ENCODE measurements around the gene PRKACA.

Gene PRKACA

DNA sequence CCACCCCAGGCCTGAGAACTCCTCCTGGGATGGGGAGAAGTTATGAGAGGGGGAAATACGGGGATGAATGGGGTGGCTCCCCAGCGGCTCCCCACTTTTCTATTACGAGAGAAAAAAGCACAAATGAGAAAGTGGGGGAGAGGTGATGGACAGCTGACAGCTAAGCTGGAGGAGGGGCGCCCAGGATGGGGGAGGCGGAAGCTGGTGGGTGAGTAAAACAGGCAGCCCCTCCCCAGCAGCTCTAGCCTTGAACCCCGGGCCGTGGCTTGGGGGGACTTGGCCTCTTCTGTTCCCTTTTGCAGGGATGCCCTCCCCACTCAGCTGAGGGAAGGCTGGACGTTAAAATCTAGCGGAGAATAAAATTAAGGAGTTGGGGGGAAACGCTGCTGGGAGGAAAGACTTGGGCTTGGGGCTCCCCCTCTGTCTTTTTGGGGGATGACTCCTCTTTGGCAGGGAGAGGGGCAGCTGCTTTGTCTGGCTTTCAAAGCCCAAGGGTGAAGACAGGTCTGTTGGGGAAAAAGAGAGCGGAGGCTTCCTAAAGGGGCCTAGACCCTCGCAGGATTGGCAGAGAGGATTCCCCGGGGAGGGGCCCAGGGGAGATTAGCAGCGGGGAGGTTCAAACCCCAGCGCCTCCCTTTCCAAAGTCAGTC lies 25.6 kb downstream of the PRKACA start:
- DNase-seq = no peak

DNA sequence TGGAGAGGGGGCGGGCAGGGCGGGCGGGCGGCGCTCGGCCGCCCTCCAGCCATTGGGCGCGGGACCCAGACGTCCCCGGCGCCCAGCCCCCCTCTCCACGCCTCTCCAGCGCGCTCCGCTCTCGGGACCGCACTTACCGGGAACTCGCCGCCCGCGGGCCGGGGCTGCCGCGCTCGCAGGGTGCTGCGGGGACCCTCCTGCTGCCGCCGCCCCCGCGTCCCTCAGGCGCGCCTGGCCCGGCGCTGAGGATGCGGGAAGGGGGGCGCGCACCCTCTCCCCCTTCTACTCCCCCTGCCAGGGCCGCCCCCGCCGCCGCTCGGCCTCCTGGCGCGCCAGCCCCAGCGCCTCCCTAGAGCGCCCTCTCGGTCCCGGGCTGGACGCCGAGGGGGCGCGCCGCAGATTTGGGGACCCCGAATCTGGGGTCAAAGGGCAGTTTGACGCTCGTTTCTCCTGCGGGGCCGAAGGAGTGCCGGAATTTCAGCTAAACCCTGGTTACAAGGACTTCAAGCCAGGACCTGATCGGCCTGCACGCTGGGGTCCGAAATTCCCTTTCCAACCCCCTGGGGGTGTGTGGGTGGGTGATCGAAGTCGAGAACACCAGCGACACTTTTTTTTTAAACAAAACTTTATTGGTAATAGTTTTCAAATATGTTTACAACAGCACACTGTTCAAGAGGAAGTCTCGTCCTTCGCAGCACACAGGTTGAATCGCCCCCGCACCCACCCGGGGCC lies 26.3 kb downstream of the PRKACA start:
- no peak for DNase-seq

DNA sequence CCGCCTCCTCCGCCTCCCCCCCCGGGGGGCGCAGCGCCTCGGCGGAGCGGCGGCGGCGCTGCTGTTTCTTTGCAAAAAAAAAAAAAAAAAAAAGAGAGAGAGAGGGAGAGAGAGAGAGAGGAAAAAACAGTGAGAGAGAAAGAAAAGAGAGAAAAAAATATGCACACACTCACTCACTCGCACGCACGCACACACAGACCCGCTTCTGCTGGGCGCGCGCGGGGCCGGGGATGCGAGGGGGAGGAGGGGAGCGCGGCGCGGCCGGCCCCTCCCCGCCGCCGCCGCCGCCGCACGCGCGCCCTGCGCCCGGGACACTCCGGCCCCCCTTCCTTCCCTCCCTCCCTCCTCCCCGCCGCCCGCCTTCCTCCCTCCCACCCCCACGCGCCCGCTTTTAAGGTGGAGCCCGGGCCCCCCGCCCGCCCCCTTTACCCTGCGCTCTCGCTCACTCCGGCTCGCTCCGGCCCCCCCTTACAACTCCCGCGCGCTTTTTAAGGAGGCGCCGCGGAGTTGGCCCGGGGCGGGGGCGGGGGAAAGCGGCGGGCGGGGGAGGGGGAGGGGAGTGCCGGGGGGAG lies 27.0 kb downstream of the PRKACA start, which contains the start of gene SAMD1:
Gene SAMD1 (minus strand): TSS at position 243 of the 572 bp plus-strand sequence.
- peak; percentile 79 for DNase-seq

DNA sequence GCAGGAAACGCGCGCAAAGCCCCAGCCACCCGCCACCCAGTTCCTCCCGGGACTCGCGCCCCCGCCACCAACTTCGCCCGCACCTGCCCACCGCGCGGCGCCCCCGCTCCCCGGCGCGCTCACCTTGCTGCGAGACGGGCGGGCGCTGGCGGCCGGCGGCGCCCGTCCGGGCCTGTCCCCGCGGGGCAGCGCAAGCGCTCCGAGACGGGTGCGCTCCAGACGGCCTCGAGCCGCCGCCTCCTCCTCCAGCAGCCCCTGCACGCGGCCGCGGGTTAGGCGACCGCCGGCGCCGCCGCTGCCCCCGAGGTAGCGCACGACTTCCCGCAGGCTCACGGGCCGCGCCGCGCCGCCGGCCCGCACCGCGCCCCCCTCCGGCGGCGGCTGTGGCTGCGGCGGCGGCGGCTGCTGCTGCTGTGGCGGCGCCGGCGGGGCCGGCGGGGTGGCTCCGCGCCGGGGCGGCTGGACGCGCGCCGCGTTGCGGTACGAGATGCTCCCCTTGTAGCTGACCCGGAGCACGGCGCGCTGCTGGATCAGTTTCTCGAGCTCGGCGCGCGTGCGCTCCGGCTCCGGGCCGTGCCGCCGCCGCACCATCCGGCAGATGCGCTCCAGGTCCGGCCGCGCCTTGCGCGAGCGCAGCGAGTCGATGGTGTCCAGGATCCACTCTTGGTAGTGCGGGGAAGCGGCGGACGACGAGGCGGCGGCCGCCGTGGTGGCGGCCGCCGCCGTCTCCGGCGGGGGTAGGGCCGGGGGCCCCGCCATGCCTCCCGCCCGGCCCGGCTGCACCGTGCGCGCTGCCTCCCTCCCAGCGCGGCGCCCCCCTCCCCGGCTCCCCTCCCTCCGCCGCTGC lies 27.7 kb downstream of the PRKACA start:
- DNase-seq = no peak

DNA sequence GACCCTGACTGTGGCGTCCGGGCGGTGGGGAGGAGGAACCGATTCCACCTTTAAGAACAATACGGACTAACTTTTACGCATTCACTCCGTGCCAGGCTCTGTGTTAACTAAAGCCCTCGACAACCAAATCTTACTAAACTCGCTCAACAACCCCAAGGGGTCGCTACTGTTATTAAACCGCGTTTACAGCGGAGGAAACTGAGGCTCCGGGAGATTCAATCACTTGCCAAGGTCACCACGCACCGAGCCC lies 28.2 kb downstream of the PRKACA start:
- no peak for DNase-seq

DNA sequence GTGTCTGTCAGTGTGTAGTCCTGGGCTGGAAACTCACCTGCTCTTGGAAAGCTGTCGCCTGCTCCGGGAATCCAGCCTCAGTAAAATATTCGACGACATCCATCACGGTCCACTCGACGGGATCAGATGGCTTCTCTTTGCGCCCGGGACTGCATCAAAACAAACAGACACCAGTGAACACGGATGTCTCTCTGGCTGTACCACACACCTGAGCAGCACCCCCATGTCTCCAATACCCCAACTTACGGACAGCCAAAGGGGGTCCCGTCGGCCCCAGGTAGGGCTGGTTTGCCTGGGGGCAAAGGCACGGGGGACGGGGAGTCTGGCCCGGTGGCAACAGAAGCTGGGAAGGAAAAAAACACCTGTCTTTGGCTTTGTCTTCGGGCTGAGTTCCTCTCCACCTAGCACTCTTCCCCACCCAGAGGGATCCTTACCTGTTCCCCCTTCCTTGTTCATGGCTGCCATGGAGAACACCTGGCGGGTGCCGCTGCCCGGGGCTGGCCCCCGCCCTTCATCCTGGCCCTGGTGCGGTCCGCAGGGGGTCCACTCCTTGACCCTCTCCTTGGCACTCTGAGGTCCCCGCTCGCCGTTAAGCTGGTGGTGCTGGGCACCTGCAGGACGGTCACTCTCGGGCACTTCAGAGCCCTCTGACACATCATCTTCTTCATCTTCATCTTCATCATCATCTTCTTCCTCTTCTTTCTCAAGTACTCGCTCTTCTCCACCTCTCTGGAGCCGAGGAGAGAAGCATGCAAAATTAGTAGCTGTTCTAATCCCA lies 28.7 kb downstream of the PRKACA start:
- no peak for DNase-seq

DNA sequence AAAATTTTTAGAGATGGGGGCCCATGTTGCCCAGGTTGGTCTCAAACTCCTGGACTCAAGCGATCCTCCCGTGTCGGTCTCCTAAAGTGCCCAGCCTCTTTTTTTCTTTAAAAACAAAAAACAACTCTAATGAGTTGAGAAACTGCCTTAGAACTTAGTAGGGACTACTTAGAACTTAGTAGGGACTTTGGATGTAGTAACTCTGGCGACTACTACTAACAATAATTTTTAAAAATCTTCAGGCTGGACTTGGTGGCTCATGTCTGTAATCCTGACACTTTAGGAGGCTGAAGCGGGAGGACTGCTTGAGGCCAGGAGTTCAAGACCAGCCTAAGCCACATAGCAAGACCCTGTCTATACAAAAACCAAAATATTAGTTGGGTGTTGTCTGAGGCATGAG lies 31.5 kb downstream of the PRKACA start:
- no peak for DNase-seq

DNA sequence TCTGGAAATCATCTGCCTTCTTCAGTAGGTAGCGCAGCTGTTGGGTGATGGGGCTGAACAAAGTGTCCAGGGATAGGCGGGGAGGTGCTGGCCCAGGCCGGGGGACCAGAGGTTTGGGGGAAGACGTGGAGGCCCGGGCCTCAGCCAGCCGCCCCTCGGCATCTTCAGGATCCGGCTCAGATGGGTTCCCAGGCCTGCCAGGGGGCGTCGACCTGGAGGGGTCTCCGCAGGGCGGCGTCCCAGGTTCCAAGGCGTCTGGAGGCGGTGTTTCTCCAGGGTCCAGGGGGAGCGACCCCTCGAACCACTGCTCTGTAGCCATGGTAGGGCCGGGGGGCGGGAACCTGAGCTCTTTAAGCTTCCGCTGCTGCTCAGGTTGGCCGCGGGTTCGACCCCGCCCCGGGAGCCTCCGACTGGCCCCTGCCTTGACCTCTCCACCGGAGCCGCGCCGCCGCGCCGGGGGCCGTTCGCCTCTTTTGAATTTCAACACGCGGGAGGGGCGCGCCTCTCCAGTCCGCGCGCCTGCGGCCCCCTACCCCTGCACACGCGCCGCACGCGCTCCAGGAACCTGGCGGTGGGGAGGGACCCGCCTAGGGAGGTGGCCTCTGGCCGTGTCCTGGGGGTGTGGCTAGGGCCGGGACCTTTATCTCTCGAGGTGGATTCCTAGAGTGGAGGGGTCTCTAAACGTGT lies 32.1 kb downstream of the PRKACA start, which contains the start of gene C19orf67:
Gene C19orf67 (minus strand): TSS at position 475 of the 687 bp plus-strand sequence. CDS start 156 bp downstream, at position 319.
- DNase-seq = no peak

DNA sequence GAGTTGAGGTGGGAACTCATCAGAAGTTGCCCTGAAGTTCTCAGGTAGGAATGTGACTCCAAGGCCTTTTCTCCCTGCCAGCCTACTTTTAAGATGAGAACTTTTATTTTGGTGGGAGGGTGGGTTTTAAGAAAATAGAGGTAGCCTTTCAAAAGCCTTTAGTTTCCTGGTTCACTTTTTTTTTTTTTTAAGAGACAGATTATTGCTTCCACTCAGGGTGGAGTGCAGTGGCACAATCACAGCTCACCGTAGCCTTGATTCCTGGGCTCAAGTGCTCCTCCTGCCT lies 34.9 kb downstream of the PRKACA start:
- no peak for DNase-seq

DNA sequence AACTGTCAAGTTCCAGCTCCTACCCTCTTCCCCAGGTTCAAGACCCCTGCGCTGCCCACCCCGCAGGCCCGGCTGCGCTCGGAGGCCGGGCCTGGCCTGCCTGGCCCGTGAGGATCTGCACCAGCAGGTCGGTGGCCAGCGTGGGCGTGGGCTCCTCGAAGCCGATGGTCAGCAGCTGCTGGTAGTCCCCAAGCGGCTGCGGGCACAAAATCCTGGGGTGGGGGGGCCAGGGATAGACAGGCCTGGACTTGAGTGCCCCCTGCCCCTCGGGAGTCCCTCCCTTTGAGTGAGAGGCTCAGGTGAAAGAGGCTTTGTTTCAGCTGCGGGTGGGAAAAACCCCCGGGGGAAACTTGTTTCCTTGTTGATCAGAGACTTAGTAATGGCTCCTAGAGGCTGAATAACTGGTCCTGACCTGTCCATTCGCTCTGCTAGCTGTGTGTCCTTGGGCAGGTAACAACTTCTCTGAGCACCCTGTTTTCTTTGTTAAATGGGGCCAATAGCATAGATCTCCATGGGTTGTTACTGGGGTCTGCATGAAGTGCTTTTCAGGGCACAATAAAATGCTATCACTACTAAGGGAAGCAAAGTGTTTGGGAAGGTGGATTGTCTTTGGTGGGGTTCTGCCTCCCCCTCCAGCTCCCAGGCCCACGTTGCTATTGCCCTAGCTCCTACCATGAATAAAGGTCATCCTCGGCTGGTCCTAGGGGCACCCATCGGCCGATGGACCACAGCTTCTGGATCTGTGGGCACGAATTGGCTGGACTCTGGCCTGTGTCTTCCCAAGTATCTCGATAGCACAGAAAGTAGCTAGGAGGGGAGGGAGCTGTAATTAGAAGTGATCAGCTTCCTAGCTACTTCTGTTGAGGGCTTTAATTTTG lies 35.5 kb downstream of the PRKACA start:
- DNase-seq = no peak

DNA sequence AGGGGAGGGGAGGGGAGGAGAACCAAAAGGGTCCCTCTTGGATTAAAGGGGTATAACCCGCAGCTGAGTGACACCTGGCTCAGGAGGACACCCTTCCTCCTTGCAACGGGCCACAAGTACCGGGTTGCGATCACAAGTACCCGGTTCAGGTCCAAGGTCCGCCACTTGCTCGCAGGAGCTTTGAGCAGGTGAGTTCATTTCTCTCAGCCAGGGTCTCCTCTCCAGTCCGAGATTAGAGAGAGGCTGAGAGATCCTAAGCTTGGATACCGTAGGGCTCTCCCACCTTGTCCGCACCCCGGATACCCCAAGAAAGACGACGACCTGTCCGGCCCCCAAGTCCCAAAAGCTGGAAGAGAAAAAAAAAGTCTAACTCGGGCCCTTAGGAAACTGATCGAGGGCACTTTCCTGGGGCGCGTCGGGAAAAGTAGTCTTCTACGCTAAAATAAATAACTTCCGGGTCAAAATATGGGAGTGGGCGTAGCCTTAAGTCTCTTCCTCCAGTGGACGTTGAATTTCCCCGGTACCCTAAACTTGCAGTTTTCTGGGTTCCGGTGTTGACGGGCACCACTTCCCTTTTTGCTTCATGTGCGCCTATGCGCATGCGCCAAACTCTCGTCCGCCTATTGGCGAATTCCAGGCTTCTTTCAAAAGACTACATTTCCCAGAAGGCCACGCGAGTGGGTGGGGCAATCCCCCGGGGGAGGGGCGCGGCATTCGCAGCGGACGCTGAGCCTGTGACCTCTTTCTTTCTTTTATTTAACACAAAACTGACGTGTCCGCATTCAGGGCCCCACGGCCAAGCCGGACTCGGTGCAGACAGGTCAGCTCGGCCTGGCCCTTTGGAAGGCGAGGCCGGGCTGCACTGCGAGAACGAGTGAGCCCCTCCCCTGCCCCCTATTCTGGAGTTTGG lies 36.4 kb downstream of the PRKACA start:
- peak; percentile 98 for DNase-seq

DNA sequence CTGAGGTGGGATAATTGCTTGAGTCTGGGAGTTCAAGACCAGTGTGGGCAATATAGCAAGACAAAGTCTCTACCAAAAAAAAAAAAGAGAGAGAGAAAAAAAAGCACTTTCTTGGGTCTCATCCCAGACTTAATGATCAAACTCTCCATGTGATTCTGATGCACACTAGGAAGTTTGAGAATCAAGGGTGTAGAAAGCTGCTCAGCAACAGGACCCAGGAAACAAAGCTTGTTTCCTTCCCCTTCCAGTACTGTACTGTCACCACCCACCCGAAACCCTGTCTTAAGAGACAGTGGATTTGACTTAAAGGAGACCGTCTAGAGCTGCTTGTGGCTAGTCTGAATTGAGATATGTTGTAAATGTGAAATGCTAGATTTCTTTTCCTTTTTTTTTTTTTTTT lies 39.2 kb downstream of the PRKACA start:
- no peak for DNase-seq

DNA sequence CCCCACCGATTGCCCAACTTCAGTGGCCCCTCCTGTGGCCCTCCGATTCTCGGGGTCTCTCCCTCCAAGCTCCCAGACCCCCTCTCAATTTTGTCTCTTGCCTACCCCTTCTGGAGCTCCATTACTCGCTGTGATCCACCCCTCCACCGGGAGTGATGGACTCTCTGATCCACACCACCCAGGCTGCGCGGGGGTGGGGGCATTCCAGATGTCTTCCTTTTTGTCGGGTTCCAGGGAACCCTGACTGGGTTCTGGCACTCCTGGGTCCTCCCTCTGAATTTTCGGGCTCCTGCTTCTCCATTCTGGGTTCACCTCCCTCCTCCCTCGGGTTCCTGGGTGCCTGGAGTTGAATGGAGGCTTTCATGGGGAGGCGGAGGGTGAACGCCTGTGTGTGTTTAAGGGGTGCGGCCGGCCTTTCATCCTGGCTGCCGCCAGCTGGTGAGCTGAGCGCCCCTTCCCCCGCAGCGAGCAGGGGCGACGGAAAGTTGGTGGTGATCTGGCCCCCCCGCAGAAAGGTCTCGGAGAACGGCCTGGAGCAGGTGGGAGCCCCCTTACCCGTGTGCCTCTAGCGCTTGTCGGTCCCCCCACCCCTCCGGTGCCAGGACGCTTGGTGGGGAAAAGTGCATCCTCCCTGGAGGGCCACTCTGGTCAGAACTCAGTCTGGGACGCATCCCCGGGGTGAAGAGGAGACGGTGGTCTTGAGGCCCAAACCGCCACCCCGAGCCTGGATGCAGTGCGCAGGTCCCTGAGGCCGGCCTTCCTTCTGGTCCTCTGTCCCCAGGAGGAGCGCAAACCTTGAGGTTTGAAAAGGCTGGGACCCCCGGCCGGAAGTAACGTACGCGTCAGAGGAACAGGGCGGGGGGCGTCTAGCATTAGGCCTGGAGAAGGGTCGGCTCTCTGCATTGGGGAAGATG lies 43.4 kb downstream of the PRKACA start:
- no peak for DNase-seq

DNA sequence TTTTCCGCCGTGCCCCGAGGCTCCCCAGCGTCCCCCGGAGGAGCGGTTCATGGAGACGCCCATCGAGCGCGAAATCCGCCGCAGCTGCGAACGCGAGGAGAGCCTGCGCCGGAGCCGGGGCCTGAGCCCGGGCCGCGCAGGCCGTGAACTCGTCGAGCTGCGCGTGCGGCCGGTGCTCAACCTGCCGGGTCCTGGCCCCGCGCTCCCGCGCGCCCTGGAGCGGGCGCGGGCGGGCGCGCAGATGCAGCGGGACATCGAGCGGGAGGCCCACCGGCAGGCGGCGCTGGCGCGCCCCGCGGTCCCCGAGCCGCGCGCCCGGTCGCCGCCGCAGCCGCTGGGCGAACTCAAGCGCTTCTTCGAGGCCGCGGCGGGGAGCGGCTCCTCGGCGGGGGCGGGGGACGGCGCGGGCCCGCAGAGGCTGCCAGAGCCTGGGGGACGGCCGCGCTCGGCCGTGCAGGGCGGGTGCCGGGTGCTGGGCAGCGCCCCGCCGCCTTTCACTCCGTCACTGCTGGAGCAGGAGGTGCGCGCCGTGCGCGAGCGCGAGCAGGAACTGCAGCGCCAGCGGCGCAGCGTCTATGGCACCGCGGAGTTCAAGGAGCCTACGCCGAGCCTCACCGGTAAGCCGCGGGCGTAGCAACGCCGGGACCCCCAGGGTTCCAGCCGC lies 44.2 kb downstream of the PRKACA start:
- peak; percentile 76 for DNase-seq

DNA sequence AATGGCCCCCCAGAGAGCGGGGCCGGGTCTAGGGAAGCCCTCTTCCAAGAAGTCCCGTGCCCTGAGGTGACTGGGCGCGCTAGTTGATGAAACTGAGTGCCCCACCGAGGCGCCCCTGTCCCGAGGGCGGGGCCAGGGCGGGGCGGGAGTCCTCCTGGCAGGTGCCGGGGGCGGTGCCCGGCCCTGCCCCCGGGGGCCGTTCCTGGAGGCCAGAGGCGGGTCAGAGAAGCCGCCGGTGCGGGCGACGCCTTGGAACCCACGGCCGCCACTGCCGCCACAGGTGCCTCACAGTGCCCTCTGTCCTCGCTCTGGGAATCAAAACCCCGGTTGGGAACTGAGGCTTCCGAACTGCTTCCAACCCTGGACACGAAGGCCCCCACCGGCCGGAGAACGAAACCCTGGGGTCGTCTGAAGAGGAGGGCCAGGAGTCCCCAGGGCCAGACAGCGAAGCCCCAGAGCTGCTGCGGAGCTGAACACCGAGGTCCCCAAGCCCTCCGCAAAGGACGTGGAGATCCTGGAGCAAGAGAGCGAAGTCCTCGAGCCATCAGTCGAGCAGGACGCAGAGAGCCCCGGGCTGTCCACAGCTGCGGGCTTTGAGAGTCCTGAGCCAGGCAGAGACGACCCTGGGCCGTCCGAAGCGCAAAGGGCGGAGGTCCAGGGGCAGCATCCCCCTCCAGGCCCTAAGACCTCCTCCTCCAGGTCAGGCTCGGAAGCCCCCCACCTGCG lies 44.9 kb downstream of the PRKACA start, which contains the start of gene MISP3:
Gene MISP3 (plus strand): TSS at position 252 of the 726 bp plus-strand sequence. CDS start 524 bp downstream, outside the sequence.
- DNase-seq = peak; percentile 84

DNA sequence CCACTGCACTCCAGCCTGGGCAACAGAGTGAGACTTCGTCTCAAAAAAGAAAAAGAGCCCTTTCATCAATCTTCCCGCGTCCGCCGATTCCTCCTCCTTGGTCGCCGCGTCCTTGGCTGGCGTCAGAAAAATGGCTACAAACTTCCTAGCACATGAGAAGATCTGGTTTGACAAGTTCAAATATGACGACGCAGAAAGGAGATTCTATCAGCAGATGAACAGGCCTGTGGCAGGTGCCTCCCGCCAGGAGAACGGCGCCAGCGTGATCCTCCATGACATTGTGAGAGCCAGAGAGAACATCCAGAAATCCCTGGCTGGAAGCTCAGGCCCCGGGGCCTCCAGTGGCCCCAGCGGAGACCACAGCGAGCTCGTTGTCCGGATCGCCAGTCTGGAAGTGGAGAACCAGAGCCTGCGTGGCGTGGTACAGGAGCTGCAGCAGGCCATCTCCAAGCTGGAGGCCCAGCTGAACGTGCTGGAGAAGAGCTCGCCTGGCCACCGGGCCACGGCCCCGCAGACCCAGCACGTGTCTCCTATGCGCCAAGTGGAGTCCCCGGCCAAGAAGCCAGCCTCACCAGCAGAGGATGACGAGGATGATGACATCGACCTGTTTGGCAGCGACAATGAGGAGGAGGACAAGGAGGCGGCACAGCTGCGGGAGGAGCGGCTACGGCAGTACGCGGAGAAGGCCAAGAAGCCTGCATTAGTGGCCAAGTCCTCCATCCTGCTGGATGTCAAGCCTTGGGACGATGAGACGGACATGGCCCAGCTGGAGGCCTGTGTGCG lies 47.1 kb downstream of the PRKACA start:
- no peak for DNase-seq

DNA sequence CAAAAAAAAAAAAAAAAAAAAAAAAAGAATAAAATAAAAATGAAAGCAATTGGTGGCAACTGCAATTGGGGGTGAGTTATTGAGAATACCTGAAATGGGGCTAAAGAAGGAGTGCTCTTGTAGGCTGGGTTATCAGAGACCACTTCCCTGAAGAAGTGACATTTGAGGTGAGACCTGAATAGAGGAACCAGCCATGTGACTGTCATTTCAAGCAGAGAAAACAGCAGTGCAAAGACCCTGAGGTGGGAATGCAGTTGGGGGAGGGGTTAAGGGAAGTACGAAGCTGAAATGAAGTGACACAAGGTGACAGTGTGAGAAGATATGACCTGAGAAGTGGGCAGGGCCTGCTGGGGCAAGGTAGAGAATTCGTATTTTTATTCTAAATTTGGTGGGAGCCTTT lies 51.4 kb downstream of the PRKACA start:
- no peak for DNase-seq

Measured in NCI-H774 (cell line).